HepG2 (cell line): ENCODE measurements around the gene TIMM17B. TPM values are rescaled to one million over a fixed set of nuclear protein-coding genes. Genes with fewer than 3 reads are reported as not detected.
A peak's percentile ranks its signal among the peaks of the same experiment; 100 is the strongest.

Experiments used
- EEA1 ChIP-seq: sonication (generic); formaldehyde crosslinking; IDR thresholded peaks from 2 replicates; pipeline ENCODE4 v1.5.1; 2020; ENCODE audit warnings: mild to moderate bottlenecking, missing genetic modification reagents, borderline replicate concordance
- FOSL2 ChIP-seq: sonication (generic); formaldehyde crosslinking; IDR thresholded peaks from 2 replicates; pipeline ENCODE4 v1.4.0; 2020; ENCODE audit warnings: missing genetic modification reagents
- NFYB ChIP-seq: sonication (generic); formaldehyde crosslinking; IDR thresholded peaks from 2 replicates; pipeline ENCODE4 v1.4.0; 2020; ENCODE audit warnings: missing genetic modification reagents
- YEATS4 ChIP-seq: sonication (generic); formaldehyde crosslinking; IDR thresholded peaks from 2 replicates; pipeline ENCODE4 v1.4.0; 2020; ENCODE audit warnings: missing genetic modification reagents, borderline replicate concordance
- polyA plus RNA-seq, 8 experiments: library from polyadenylated mRNA; depleted of rRNA in 3 of 8; stranded (reverse) in 7 of 8; unstranded in 1 of 8; fragments of >200 nt; fragmentation: Illumina TruSeq in 4 of 8; extraction: Trizol in 4 of 8; gene quantifications; 2 replicates each; pipeline versions ENCODE4 v1.2.1 to v1.2.3, GENCODE V29; 2011 to 2016; ENCODE audit warnings: low read depth in 4 of 8, missing spikeins in 1 of 8, mixed read lengths in 1 of 8; ENCODE audit not compliant: insufficient read depth in 1 of 8
- total RNA-seq, 5 experiments: library from RNA; depleted of rRNA; stranded (reverse); fragments of >200 nt; fragmentation: Illumina TruSeq; extraction: Trizol; gene quantifications; 2 replicates each; pipeline ENCODE4 v1.2.3, GENCODE V29; 2016; ENCODE audit warnings: low read depth in 1 of 5
- TF ChIP-seq, protein P1 (sequence below), 2 experiments: sonication (generic) in 1 of 2; formaldehyde crosslinking in 1 of 2; IDR thresholded peaks; 2 replicates each; pipeline versions ENCODE4 v1.5.1 to v1.6.1; 2011 to 2020; ENCODE audit warnings: borderline replicate concordance in 1 of 2, low read depth in 1 of 2, low read length in 1 of 2, mild to moderate bottlenecking in 1 of 2, missing genetic modification reagents in 1 of 2, moderate library complexity in 1 of 2
- TF ChIP-seq, protein P2 (sequence below): sonication (generic); formaldehyde crosslinking; IDR thresholded peaks from 2 replicates; pipeline ENCODE4 v1.5.0; 2020; ENCODE audit warnings: mild to moderate bottlenecking, missing genetic modification reagents
- TF ChIP-seq, protein P3 (sequence below), 2 experiments: sonication (generic) in 1 of 2; formaldehyde crosslinking in 1 of 2; IDR thresholded peaks; 2 replicates each; pipeline versions ENCODE4 v1.4.0 to v1.6.1; 2018 to 2020; ENCODE audit warnings: missing genetic modification reagents in 2 of 2, borderline replicate concordance in 1 of 2, low read depth in 1 of 2, mild to moderate bottlenecking in 1 of 2, missing biosample characterization in 1 of 2
- TF ChIP-seq, protein P4 (sequence below): sonication (generic); formaldehyde crosslinking; IDR thresholded peaks from 2 replicates; pipeline ENCODE4 v1.8.1; 2023; ENCODE audit warnings: mild to moderate bottlenecking, inconsistent platforms, moderate library complexity, missing genetic modification reagents, borderline replicate concordance
- TF ChIP-seq, protein P5 (sequence below): sonication (generic); formaldehyde crosslinking; IDR thresholded peaks from one replicate; pipeline ENCODE4 v1.5.1; 2020; ENCODE audit warnings: mild to moderate bottlenecking, missing genetic modification reagents; ENCODE audit errors: not compliant biosample characterization

The TIMM17B gene
- total and polyA plus RNA-seq, 2 of the 13 experiments (the other 11 are each of a cell fraction or from before 2014, with no cell fraction given) = 56.0 to 72.5 TPM

DNA sequence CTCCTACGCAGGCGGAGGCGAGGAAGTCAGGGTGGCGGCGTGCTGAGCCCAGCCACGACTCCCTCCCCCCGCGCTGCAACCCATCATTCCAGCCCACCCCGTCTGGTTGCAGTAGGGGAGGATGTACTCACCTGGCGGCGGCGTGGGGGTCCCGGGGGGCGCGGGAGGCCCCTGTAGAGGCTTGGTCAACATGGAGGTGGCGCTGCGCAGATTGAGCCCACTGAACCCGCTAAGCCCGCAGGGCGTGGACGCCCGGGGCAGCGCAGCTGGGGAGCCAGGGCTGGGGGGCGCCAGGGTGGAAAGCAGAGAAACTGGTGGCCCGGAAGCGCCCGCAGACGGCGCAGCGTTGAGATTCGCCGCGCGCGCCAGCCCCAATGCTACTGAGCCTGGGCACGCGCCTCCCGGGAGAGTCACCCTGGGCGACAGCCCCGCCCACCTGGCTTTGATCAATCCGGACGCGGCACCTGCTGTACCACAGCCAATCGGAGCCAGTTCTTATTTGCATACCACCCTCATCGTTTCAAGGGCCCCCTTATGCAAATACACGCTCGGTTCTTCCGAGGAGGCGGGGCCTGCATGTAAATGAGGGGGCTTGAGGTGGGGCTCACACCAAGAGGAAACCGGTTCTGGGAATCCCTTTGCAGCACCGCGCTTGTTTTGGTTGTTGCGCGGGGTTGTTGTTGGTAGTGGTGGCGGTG, 21.2 kb upstream of the TIMM17B start, which contains the start of gene PIM2 (continued):
- TF ChIP-seq, protein P1, sequence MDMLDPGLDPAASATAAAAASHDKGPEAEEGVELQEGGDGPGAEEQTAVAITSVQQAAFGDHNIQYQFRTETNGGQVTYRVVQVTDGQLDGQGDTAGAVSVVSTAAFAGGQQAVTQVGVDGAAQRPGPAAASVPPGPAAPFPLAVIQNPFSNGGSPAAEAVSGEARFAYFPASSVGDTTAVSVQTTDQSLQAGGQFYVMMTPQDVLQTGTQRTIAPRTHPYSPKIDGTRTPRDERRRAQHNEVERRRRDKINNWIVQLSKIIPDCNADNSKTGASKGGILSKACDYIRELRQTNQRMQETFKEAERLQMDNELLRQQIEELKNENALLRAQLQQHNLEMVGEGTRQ (IDR thresholded peaks at IDR 0.05; ENCODE audit: low read depth, low read length) = peak; percentile 67
- TF ChIP-seq, protein P1 (CRISPR knock-in tag; IDR thresholded peaks at IDR 0.05; ENCODE audit: borderline replicate concordance) = peak; percentile 69; the same call in 1 of the 2 replicates
- TF ChIP-seq, protein P2, sequence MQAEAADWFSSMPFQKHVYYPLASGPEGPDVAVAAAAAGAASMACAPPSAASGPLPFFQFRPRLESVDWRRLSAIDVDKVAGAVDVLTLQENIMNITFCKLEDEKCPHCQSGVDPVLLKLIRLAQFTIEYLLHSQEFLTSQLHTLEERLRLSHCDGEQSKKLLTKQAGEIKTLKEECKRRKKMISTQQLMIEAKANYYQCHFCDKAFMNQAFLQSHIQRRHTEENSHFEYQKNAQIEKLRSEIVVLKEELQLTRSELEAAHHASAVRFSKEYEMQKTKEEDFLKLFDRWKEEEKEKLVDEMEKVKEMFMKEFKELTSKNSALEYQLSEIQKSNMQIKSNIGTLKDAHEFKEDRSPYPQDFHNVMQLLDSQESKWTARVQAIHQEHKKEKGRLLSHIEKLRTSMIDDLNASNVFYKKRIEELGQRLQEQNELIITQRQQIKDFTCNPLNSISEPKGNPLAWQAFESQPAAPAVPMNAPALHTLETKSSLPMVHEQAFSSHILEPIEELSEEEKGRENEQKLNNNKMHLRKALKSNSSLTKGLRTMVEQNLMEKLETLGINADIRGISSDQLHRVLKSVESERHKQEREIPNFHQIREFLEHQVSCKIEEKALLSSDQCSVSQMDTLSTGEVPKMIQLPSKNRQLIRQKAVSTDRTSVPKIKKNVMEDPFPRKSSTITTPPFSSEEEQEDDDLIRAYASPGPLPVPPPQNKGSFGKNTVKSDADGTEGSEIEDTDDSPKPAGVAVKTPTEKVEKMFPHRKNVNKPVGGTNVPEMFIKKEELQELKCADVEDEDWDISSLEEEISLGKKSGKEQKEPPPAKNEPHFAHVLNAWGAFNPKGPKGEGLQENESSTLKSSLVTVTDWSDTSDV (CRISPR knock-in tag) = 0 out of 2 replicates have a peak, but pooled peaks have one; percentile 39
- TF ChIP-seq, protein P3, sequence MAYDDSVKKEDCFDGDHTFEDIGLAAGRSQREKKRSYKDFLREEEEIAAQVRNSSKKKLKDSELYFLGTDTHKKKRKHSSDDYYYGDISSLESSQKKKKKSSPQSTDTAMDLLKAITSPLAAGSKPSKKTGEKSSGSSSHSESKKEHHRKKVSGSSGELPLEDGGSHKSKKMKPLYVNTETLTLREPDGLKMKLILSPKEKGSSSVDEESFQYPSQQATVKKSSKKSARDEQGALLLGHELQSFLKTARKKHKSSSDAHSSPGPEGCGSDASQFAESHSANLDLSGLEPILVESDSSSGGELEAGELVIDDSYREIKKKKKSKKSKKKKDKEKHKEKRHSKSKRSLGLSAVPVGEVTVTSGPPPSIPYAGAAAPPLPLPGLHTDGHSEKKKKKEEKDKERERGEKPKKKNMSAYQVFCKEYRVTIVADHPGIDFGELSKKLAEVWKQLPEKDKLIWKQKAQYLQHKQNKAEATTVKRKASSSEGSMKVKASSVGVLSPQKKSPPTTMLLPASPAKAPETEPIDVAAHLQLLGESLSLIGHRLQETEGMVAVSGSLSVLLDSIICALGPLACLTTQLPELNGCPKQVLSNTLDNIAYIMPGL (CRISPR knock-in tag; IDR thresholded peaks at IDR 0.05; ENCODE audit: borderline replicate concordance in 1 of 2, low read depth in 1 of 2) = 0 out of 4 replicates have a peak, but pooled peaks of 1 of the 2 experiments have one; percentile 29
- TF ChIP-seq NFYB (CRISPR knock-in tag) (peak; percentile 73), EEA1 (CRISPR knock-in tag) (peak; percentile 17; the same call in 1 of the 2 replicates), FOSL2 (CRISPR knock-in tag) (no peak), YEATS4 (0 out of 2 replicates have a peak, but pooled peaks have one; percentile 29)
- TF ChIP-seq, protein P4, sequence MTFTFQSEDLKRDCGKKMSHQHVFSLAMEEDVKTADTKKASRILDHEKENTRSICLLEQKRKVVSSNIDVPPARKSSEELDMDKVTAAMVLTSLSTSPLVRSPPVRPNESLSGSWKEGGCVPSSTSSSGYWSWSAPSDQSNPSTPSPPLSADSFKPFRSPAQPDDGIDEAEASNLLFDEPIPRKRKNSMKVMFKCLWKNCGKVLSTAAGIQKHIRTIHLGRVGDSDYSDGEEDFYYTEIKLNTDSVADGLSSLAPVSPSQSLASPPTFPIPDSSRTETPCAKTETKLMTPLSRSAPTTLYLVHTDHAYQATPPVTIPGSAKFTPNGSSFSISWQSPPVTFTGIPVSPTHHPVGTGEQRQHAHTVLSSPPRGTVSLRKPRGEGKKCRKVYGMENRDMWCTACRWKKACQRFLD (CRISPR knock-in tag) = no peak
- TF ChIP-seq, protein P5, sequence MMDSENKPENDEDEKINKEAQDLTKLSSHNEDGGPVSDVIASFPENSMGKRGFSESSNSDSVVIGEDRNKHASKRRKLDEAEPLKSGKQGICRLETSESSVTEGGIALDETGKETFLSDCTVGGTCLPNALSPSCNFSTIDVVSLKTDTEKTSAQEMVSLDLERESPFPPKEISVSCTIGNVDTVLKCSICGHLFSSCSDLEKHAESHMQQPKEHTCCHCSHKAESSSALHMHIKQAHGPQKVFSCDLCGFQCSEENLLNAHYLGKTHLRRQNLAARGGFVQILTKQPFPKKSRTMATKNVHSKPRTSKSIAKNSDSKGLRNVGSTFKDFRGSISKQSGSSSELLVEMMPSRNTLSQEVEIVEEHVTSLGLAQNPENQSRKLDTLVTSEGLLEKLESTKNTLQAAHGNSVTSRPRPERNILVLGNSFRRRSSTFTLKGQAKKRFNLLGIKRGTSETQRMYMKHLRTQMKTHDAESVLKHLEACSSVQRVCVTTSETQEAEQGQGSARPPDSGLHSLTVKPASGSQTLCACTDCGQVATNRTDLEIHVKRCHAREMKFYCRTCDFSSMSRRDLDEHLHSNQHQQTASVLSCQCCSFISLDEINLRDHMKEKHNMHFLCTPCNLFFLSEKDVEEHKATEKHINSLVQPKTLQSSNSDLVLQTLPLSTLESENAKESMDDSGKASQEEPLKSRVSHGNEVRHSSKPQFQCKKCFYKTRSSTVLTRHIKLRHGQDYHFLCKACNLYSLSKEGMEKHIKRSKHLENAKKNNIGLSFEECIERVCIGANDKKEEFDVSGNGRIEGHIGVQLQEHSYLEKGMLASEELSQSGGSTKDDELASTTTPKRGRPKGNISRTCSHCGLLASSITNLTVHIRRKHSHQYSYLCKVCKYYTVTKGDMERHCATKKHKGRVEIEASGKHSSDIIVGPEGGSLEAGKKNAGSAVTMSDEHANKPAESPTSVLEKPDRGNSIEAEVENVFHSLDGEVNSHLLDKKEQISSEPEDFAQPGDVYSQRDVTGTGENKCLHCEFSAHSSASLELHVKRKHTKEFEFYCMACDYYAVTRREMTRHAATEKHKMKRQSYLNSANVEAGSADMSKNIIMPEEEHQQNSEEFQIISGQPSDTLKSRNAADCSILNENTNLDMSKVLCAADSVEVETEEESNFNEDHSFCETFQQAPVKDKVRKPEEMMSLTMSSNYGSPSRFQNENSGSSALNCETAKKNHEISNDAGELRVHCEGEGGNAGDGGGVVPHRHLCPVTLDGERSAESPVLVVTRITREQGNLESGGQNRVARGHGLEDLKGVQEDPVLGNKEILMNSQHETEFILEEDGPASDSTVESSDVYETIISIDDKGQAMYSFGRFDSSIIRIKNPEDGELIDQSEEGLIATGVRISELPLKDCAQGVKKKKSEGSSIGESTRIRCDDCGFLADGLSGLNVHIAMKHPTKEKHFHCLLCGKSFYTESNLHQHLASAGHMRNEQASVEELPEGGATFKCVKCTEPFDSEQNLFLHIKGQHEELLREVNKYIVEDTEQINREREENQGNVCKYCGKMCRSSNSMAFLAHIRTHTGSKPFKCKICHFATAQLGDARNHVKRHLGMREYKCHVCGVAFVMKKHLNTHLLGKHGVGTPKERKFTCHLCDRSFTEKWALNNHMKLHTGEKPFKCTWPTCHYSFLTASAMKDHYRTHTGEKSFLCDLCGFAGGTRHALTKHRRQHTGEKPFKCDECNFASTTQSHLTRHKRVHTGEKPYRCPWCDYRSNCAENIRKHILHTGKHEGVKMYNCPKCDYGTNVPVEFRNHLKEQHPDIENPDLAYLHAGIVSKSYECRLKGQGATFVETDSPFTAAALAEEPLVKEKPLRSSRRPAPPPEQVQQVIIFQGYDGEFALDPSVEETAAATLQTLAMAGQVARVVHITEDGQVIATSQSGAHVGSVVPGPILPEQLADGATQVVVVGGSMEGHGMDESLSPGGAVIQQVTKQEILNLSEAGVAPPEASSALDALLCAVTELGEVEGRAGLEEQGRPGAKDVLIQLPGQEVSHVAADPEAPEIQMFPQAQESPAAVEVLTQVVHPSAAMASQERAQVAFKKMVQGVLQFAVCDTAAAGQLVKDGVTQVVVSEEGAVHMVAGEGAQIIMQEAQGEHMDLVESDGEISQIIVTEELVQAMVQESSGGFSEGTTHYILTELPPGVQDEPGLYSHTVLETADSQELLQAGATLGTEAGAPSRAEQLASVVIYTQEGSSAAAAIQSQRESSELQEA (CRISPR knock-in tag) = peak; percentile 65
